HepG2 (cell line): ENCODE results near the gene KIF13A. TPM values are rescaled to one million over a fixed set of nuclear protein-coding genes. Genes with fewer than 3 reads are reported as not detected.
A peak's percentile ranks its signal among the peaks of the same experiment; 100 is the strongest.

Source experiments
- ATF2 ChIP-seq: sonication (generic); formaldehyde crosslinking; IDR thresholded peaks from 2 replicates; pipeline ENCODE4 v1.4.0; 2020; ENCODE audit warnings: missing genetic modification reagents
- HMGXB3 ChIP-seq: sonication (generic); formaldehyde crosslinking; IDR thresholded peaks from 2 replicates; pipeline ENCODE4 v1.4.0; 2020; ENCODE audit warnings: missing genetic modification reagents, borderline replicate concordance
- RBM22 ChIP-seq: fragments of 200-400 bp; formaldehyde crosslinking; optimal IDR thresholded peaks from 2 replicates; pipeline ENCODE3; 2017; ENCODE audit warnings: mild to moderate bottlenecking, low read length, moderate library complexity
- TAF15 ChIP-seq: fragments of 200-400 bp; formaldehyde crosslinking; IDR thresholded peaks from one replicate; pipeline ENCODE4 v1.6.1; 2018; ENCODE audit warnings: mild to moderate bottlenecking, low read depth, low read length; ENCODE audit not compliant: poor library complexity, severe bottlenecking
- TFE3 ChIP-seq: IDR thresholded peaks from 2 replicates; pipeline ENCODE4 v1.6.1; 2016
- ZBED4 ChIP-seq: sonication (generic); formaldehyde crosslinking; IDR thresholded peaks from 2 replicates; pipeline ENCODE4 v1.4.0; 2020; ENCODE audit warnings: missing genetic modification reagents, borderline replicate concordance
- ZBTB46 ChIP-seq: sonication (generic); formaldehyde crosslinking; IDR thresholded peaks from 2 replicates; pipeline ENCODE4 v1.4.0; 2020; ENCODE audit warnings: mild to moderate bottlenecking, missing genetic modification reagents, borderline replicate concordance
- ZNF224 ChIP-seq: sonication (generic); formaldehyde crosslinking; IDR thresholded peaks from 2 replicates; pipeline ENCODE4 v1.5.0; 2020; ENCODE audit warnings: mild to moderate bottlenecking, missing genetic modification reagents
- ZNF34 ChIP-seq: sonication (generic); formaldehyde crosslinking; IDR thresholded peaks from 2 replicates; pipeline ENCODE4 v1.4.0; 2020; ENCODE audit warnings: mild to moderate bottlenecking, missing genetic modification reagents, borderline replicate concordance
- ZNF441 ChIP-seq: sonication (generic); formaldehyde crosslinking; IDR thresholded peaks from 2 replicates; pipeline ENCODE4 v1.7.0; 2021; ENCODE audit warnings: missing genetic modification reagents, borderline replicate concordance
- ZNF484 ChIP-seq: sonication (generic); formaldehyde crosslinking; IDR thresholded peaks from 2 replicates; pipeline ENCODE4 v1.5.1; 2020; ENCODE audit warnings: mild to moderate bottlenecking, low read depth, missing genetic modification reagents, borderline replicate concordance
- ZNF75D ChIP-seq: sonication (generic); formaldehyde crosslinking; IDR thresholded peaks from 2 replicates; pipeline ENCODE4 v1.8.1; 2023; ENCODE audit warnings: missing genetic modification reagents, mild to moderate bottlenecking, borderline replicate concordance
- polyA plus RNA-seq, 8 experiments: library from polyadenylated mRNA; depleted of rRNA in 3 of 8; stranded (reverse) in 7 of 8; unstranded in 1 of 8; fragments of >200 nt; fragmentation: Illumina TruSeq in 4 of 8; extraction: Trizol in 4 of 8; gene quantifications; 2 replicates each; pipeline versions ENCODE4 v1.2.1 to v1.2.3, GENCODE V29; 2011 to 2016; ENCODE audit warnings: low read depth in 4 of 8, missing spikeins in 1 of 8, mixed read lengths in 1 of 8; ENCODE audit not compliant: insufficient read depth in 1 of 8
- total RNA-seq, 5 experiments: library from RNA; depleted of rRNA; stranded (reverse); fragments of >200 nt; fragmentation: Illumina TruSeq; extraction: Trizol; gene quantifications; 2 replicates each; pipeline ENCODE4 v1.2.3, GENCODE V29; 2016; ENCODE audit warnings: low read depth in 1 of 5

Gene KIF13A
- total and polyA plus RNA-seq, 2 of the 13 experiments (the other 11 are each of a cell fraction or from before 2014, with no cell fraction given), result 21.1 to 37.2 TPM

GRCh38 chr6:17932330-17932852 lies 55.0 kb downstream of the KIF13A start (continued):
- TF ChIP-seq ZNF224 (no peak), ZNF34 (CRISPR knock-in tag) (no peak), ZBED4 (CRISPR knock-in tag) (peak; percentile 88), ZBTB46 (no peak), RBM22 (no peak), ZNF75D (CRISPR knock-in tag) (no peak), ZNF441 (CRISPR knock-in tag) (peak; percentile 30; the same call in 1 of the 2 replicates), TFE3 (CRISPR knock-in tag) (peak; percentile 48; the same call in 1 of the 2 replicates), TAF15 (no peak), ZNF484 (CRISPR knock-in tag) (no peak), ATF2 (CRISPR knock-in tag) (peak; percentile 50; the same call in 1 of the 2 replicates), HMGXB3 (CRISPR knock-in tag) (peak; percentile 87)
